CD4-positive, alpha-beta T cell (primary cell): ENCODE measurements around the gene PRSS12. TPM values are rescaled to one million over a fixed set of nuclear protein-coding genes. Genes with fewer than 3 reads are reported as not detected.
A peak's percentile ranks its signal among the peaks of the same experiment; 100 is the strongest.
"Not testable (repeated sequence)": the region's sequence is repeated elsewhere in the genome, so short reads cannot be mapped to it uniquely, and the experiment has no call there.

Experiments used
- ATAC-seq: fragments of 200-7000 bp; cut with Tn5 transposase; one replicate; pipeline ENCODE4 v1.10.0; 2022; ENCODE audit warnings: mild to moderate bottlenecking; ENCODE audit not compliant: poor library complexity
- CTCF ChIA-PET: fragments of 350-600 bp; sonication (Branson Sonifier 250); formaldehyde crosslinking; loops from one replicate; lab custom pipeline; 2021; ENCODE audit warnings: antibody characterized with exemption, inconsistent platforms; lab: Charles Lee
- POLR2A ChIA-PET: fragments of 350-600 bp; sonication (Branson Sonifier 250); formaldehyde crosslinking; loops from one replicate; lab custom pipeline; 2021; ENCODE audit warnings: antibody characterized with exemption, inconsistent platforms; lab: Charles Lee
- DNase-seq, 14 experiments: peaks; one replicate each; pipeline ENCODE4 v3.0.0-alpha.2; 2013 to 2020; ENCODE audit warnings: mixed read lengths in 2 of 14
- H3K27ac ChIP-seq, 2 donors: one replicate each; pipeline versions ENCODE4 v1.5.1 to v1.7.0; 2013; ENCODE audit warnings: low read length in 2 of 2, low read depth in 1 of 2, mild to moderate bottlenecking in 1 of 2
- H3K27me3 ChIP-seq, 2 experiments: 1 replicate in 1 of 2; 2 replicates in 1 of 2; pipeline versions ENCODE4 v1.6.1 to v1.7.0; 2013; ENCODE audit warnings: low read length in 2 of 2, control low read depth in 1 of 2, mild to moderate bottlenecking in 1 of 2, moderate library complexity in 1 of 2; ENCODE audit not compliant: insufficient read depth in 2 of 2, control insufficient read depth in 1 of 2
- H3K36me3 ChIP-seq: one replicate; pipeline ENCODE4 v1.6.1; 2013; ENCODE audit warnings: low read length, control low read depth; ENCODE audit not compliant: insufficient read depth
- H3K4me1 ChIP-seq: one replicate; pipeline ENCODE4 v1.6.1; 2013; ENCODE audit warnings: low read length, control low read depth; ENCODE audit not compliant: insufficient read depth
- H3K4me3 ChIP-seq: one replicate; pipeline ENCODE4 v1.5.1; 2013; ENCODE audit warnings: mild to moderate bottlenecking, low read length, moderate library complexity
- H3K9me3 ChIP-seq, 2 experiments: 1 replicate in 1 of 2; 2 replicates in 1 of 2; pipeline versions ENCODE4 v1.6.1 to v1.7.0; 2013; ENCODE audit warnings: low read length in 2 of 2, mild to moderate bottlenecking in 2 of 2, control low read depth in 1 of 2, moderate library complexity in 1 of 2; ENCODE audit not compliant: control insufficient read depth in 1 of 2, insufficient read depth in 1 of 2
- H3K27ac Mint-ChIP-seq: one replicate; pipeline ENCODE4 v1.8.0; 2020; ENCODE audit warnings: mixed read lengths
- H3K27me3 Mint-ChIP-seq: one replicate; pipeline ENCODE4 v1.8.0; 2021; ENCODE audit warnings: mixed read lengths
- H3K36me3 Mint-ChIP-seq: one replicate; pipeline ENCODE4 v1.8.0; 2021; ENCODE audit warnings: low read depth, mixed read lengths
- H3K4me1 Mint-ChIP-seq: one replicate; pipeline ENCODE4 v1.8.0; 2021; ENCODE audit warnings: low read depth, mixed read lengths
- H3K4me3 Mint-ChIP-seq: one replicate; pipeline ENCODE4 v1.8.0; 2020; ENCODE audit warnings: mild to moderate bottlenecking, mixed read lengths
- H3K9me3 Mint-ChIP-seq: one replicate; pipeline ENCODE4 v1.8.0; 2020; ENCODE audit warnings: mixed read lengths
- intact Hi-C, 2 experiments: fragments of 100-400 bp; cut with DNase I in 1 of 2; cut with micrococcal nuclease in 1 of 2; formaldehyde crosslinking; loops; one replicate each; pipeline versions ENCODE4 v1.15.1 to v1.9.0; 2023 to 2025; cut with DNase I, micrococcal nuclease
- total RNA-seq, 174 experiments: library from RNA in 2 of 174; stranded (reverse) in 2 of 174; gene quantifications; one replicate each; pipeline ENCODE4 v1.2.3 and lab custom pipeline; 2021 to 2026
- TF ChIP-seq, protein P1 (sequence below): fragments of 200-600 bp; IDR thresholded peaks from one replicate; pipeline ENCODE4 v1.8.0; 2022; ENCODE audit warnings: antibody characterized with exemption, mild to moderate bottlenecking

Gene PRSS12
- total RNA-seq, 2 experiments from 2014 or later, result not detected

DNA sequence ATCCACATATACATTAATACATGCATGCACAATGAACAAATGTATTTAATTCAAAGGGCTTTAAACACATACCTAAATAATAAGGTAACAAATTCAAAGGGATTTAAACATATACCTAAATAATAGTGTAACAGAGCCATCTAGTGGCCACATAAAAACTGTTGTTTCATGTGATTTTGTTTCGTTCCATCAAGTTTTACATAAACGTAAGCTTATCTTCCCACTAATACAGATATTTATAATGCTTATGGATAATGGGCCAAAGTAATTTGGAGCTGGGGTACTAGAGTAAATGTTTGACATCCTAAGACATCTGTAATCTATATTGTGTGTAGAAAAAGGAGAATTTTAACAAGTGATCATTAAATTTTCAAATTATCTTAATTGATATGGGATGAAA, 82.3 kb downstream of the PRSS12 start:
- Histone ChIP-seq H3K36me3 (no peaks in the 10 kb centered on the region), H3K27me3 (no peaks in the 10 kb centered on the region), H3K9me3 (no peaks in the 10 kb centered on the region), H3K4me3 (no peak overlapping the region), H3K27ac (no peak overlapping the region), H3K4me1 (no peaks in the 10 kb centered on the region)
- Mint-ChIP-seq H3K4me1 (no peaks in the 10 kb centered on the region), H3K27ac (no peak overlapping the region), H3K27me3 (peaks cover 5% of the 10 kb centered on the region), H3K4me3 (no peak overlapping the region), H3K9me3 (no peaks in the 10 kb centered on the region), H3K36me3 (no peaks in the 10 kb centered on the region)
- ATAC-seq (no peak), DNase-seq (peak in 3 of 14 experiments; percentile 59 to 72 (median 71))
- intact Hi-C loops, result loop anchor here in 1 of 2 experiments (5.0 to 10.0 kb wide), 4 partner anchors 317 to 1184 kb away; a partner anchor contains a TSS
- ChIA-PET CTCF (no interaction called here), POLR2A (no interaction called here)
- TF ChIP-seq, protein P1, sequence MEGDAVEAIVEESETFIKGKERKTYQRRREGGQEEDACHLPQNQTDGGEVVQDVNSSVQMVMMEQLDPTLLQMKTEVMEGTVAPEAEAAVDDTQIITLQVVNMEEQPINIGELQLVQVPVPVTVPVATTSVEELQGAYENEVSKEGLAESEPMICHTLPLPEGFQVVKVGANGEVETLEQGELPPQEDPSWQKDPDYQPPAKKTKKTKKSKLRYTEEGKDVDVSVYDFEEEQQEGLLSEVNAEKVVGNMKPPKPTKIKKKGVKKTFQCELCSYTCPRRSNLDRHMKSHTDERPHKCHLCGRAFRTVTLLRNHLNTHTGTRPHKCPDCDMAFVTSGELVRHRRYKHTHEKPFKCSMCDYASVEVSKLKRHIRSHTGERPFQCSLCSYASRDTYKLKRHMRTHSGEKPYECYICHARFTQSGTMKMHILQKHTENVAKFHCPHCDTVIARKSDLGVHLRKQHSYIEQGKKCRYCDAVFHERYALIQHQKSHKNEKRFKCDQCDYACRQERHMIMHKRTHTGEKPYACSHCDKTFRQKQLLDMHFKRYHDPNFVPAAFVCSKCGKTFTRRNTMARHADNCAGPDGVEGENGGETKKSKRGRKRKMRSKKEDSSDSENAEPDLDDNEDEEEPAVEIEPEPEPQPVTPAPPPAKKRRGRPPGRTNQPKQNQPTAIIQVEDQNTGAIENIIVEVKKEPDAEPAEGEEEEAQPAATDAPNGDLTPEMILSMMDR, result peak; percentile 93

DNA sequence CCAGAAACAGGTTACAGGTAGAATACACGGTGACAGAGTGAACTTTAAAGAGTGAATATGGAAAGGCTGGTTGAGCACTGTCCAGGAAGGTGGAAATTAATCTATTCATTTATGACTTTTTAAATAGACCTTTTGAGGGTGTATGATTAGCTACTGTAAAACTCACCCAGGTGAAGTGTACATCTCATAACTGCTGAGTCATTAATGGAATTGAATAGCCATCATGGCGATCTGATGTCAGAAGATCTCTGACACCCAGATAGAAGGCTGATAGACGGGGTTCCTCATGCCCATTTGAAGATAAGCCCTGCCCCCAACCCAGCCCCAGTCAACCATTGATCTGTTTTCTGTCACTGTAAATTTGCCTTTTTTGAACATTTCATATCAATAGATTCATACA, 84.0 kb downstream of the PRSS12 start:
- no peaks in the 10 kb centered on the region for H3K36me3 ChIP-seq
- ChIA-PET CTCF (no interaction called here), POLR2A (no interaction called here)
- no peaks in the 10 kb centered on the region for H3K36me3 Mint-ChIP-seq
- H3K27me3 Mint-ChIP-seq, result peaks cover 5% of the 10 kb centered on the region
- TF ChIP-seq, protein P1, result no peak
- ATAC-seq (no peak), DNase-seq (no peak)
- peaks cover 0 to 3% of the 10 kb centered on the region in 2 experiments for H3K9me3 ChIP-seq
- H3K4me1 ChIP-seq, result peaks cover 4% of the 10 kb centered on the region
- no peak overlapping the region for H3K4me3 ChIP-seq
- intact Hi-C loops, result loop anchor here in 1 of 2 experiments (5.0 kb wide), 2 partner anchors 191 to 821 kb away; no protein-coding TSS in a partner anchor
- H3K4me1 Mint-ChIP-seq, result no peaks in the 10 kb centered on the region
- H3K27ac Mint-ChIP-seq, result no peak overlapping the region
- no peaks in the 10 kb centered on the region for H3K9me3 Mint-ChIP-seq
- H3K27ac ChIP-seq, result no peak overlapping the region
- H3K27me3 ChIP-seq, result peaks cover 0 to 2% of the 10 kb centered on the region in 2 experiments
- H3K4me3 Mint-ChIP-seq, result no peak overlapping the region

DNA sequence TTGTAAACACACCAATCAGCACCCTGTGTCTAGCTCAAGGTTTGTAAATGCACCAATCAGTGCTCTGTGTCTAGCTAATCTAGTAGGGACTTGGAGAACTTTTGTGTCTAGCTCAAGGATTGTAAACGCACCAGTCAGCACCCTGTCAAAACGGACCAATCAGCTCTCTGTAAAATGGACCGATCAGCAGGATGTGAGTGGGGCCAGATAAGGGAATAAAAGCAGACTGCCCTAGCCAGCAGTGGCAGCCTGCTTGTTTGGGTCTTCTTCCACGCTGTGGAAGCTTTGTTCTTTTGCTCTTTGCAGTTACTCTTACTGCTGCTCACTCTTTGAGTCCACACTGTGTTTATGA, 86.7 kb downstream of the PRSS12 start:
- H3K9me3 ChIP-seq, H3K4me1 ChIP-seq, H3K27me3 Mint-ChIP-seq, H3K27me3 ChIP-seq, H3K36me3 Mint-ChIP-seq, H3K27ac ChIP-seq, DNase-seq, H3K36me3 ChIP-seq, H3K9me3 Mint-ChIP-seq, H3K4me1 Mint-ChIP-seq, H3K4me3 ChIP-seq, POLR2A ChIA-PET, H3K27ac Mint-ChIP-seq, CTCF ChIA-PET, ATAC-seq: not testable (repeated sequence)
- intact Hi-C loops, result loop anchor here in 1 of 2 experiments (5.0 kb wide), 2 partner anchors 189 to 819 kb away; no protein-coding TSS in a partner anchor
- peak overlapping the region; percentile 40 for H3K4me3 Mint-ChIP-seq
